Smooth muscle cell of the brain vasculature (primary cell): ENCODE results near the gene PCDHGA10.
"Not testable (repeated sequence)": the region's sequence is repeated elsewhere in the genome, so short reads cannot be mapped to it uniquely, and the experiment has no call there.

ENCODE experiments used
- DNase-seq: peaks from one replicate; pipeline ENCODE4 v3.0.0-alpha.2; 2012; ENCODE audit warnings: low read depth, low spot score

The PCDHGA10 gene

GRCh38 chr5:141392429-141393198, 20.2 kb upstream of the PCDHGA10 start, which contains the start of gene PCDHGA8:
Gene PCDHGA8 (plus strand): TSS chr5:141392633. CDS start chr5:141392814, 181 bp downstream.
- DNase-seq = no peak

- no peak for DNase-seq
Measured at GRCh38 chr5:141393267-141393666, 19.5 kb upstream of the PCDHGA10 start.

DNA sequence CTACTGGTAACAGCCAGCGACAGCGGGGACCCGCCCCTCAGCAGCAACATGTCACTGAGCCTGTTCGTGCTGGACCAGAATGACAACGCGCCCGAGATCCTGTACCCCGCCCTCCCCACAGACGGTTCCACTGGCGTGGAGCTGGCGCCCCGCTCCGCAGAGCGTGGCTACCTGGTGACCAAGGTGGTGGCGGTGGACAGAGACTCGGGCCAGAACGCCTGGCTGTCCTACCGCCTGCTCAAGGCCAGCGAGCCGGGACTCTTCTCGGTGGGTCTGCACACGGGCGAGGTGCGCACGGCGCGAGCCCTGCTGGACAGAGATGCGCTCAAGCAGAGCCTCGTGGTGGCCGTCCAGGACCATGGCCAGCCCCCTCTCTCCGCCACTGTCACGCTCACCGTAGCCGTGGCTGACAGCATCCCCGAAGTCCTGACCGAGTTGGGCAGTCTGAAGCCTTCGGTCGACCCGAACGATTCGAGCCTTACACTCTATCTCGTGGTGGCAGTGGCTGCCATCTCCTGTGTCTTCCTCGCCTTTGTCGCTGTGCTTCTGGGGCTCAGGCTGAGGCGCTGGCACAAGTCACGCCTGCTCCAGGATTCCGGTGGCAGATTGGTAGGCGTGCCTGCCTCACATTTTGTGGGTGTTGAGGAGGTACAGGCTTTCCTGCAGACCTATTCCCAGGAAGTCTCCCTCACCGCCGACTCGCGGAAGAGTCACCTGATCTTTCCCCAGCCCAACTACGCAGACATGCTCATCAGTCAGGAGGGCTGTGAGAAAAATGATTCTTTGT, 18.2 kb upstream of the PCDHGA10 start:
- not testable (repeated sequence) for DNase-seq

GRCh38 chr5:141397756-141398551, 14.8 kb upstream of the PCDHGA10 start, which contains the start of gene PCDHGB5:
Gene PCDHGB5 (plus strand): TSS chr5:141397947. CDS start chr5:141398128, 181 bp downstream.
- DNase-seq = not testable (repeated sequence)

- no peak for DNase-seq
Measured at GRCh38 chr5:141398608-141399007, 14.2 kb upstream of the PCDHGA10 start.

DNA sequence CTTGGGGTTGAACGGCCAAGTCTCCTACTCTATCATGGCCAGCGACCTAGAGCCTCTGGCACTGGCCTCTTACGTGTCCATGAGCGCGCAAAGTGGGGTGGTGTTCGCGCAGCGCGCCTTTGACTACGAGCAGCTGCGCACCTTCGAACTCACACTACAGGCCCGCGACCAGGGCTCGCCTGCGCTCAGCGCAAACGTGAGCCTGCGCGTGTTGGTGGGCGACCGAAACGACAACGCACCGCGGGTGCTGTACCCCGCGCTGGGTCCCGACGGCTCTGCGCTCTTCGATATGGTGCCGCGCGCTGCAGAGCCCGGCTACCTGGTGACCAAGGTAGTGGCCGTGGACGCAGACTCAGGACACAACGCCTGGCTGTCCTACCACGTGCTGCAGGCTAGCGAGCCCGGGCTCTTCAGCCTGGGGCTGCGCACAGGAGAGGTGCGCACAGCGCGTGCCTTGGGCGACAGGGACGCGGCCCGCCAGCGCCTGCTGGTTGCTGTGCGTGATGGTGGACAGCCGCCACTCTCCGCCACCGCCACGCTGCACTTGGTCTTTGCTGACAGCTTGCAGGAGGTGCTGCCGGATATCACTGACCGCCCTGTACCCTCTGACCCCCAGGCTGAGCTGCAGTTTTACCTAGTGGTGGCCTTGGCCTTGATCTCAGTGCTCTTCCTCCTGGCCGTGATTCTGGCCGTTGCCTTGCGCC, 13.1 kb upstream of the PCDHGA10 start:
- no peak for DNase-seq

DNA sequence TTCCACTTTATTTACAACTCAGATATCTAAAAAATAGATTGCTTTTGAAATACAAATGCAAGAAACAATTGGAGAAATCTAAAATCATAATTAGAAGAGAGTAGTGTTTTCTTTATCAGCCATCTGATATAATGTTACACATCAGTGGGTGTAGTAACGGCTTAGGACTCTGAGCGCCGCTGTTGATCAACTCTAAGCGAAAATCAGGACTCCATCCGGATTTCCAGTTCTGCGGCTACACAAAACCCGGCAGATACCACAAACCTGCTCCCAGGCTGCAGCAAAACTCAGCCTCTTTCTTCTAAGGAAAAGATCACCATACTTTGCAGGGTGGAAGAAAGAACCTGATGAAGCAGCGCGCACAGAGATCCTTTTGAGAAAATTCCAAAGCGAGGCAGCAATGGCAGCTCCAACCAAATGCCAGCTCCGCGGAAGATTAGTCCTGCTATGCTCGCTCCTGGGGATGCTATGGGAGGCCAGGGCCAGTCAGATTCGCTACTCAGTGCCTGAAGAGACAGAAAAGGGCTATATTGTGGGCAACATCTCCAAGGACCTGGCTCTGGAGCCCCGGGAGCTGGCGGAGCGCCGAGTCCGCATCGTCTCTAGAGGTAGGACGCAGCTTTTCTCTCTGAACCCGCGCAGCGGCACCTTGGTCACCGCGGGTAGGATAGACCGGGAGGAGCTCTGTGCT, 10.1 kb upstream of the PCDHGA10 start, which contains the start of gene PCDHGA9:
PCDHGA9 (plus strand) TSS at position 226 of the 691 bp plus-strand sequence; CDS start at position 401, 175 bp downstream.
- DNase-seq = no peak

GRCh38 chr5:141403387-141403786, 9.4 kb upstream of the PCDHGA10 start:
- no peak for DNase-seq

- DNase-seq = not testable (repeated sequence)
Measured at GRCh38 chr5:141407790-141408505, 4.8 kb upstream of the PCDHGA10 start, which contains the start of gene PCDHGB6. Gene PCDHGB6 (plus strand): TSS chr5:141408021. CDS start chr5:141408203, 182 bp downstream.

- no peak for DNase-seq
Measured at GRCh38 chr5:141409598-141410306, 3.0 kb upstream of the PCDHGA10 start.

GRCh38 chr5:141411575-141411974, 1.2 kb upstream of the PCDHGA10 start:
- DNase-seq = no peak

GRCh38 chr5:141413540-141414069, 818 bp downstream of the PCDHGA10 start:
- no peak for DNase-seq

DNA sequence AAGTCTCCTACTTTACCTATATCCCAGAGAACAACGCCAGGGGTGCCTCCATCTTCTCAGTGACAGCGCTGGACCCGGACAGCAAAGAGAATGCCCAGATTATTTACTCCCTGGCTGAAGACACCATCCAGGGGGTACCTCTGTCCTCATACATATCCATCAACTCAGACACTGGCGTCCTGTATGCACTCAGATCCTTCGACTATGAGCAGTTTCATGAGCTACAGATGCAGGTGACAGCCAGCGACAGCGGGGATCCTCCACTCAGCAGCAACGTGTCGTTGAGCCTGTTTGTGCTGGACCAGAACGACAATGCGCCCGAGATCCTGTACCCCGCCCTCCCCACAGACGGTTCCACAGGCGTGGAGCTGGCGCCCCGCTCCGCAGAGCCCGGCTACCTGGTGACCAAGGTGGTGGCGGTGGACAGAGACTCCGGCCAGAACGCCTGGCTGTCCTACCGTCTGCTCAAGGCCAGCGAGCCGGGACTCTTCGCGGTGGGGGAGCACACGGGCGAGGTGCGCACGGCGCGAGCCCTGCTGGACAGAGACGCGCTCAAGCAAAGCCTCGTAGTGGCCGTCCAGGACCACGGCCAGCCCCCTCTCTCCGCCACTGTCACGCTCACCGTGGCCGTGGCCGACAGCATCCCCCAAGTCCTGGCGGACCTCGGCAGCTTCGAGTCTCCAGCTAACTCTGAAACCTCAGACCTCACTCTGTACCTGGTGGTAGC, 1.9 kb downstream of the PCDHGA10 start:
- DNase-seq = not testable (repeated sequence)

DNA sequence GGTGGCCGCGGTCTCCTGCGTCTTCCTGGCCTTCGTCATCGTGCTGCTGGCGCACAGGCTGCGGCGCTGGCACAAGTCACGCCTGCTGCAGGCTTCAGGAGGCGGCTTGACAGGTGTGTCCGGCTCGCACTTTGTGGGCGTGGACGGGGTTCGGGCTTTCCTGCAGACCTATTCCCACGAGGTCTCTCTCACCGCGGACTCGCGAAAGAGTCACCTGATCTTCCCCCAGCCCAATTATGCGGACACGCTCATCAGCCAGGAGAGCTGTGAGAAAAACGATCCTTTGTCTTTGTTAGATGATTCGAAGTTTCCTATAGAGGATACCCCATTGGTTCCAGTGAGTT, 2.5 kb downstream of the PCDHGA10 start:
- not testable (repeated sequence) for DNase-seq

DNA sequence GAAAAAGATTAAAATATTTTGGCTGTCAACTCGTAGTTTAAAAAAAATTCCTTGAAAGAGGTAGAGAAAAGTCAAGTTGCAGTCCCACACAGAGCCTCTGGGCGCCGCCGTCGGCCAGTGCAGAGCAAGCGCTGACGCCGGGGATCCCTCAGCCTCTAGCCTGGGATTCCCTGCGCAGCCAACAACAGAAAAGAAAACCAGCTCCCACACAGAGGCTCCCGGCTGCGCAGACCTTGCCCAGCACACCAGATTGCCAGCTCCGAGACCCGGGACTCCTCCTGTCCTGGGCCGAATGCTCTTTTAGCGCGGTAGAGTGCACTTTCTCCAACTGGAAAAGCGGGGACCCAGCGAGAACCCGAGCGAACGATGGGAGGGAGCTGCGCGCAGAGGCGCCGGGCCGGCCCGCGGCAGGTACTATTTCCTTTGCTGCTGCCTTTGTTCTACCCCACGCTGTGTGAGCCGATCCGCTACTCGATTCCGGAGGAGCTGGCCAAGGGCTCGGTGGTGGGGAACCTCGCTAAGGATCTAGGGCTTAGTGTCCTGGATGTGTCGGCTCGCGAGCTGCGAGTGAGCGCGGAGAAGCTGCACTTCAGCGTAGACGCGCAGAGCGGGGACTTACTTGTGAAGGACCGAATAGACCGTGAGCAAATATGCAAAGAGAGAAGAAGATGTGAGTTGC, 4.8 kb downstream of the PCDHGA10 start, which contains the start of gene PCDHGB7:
PCDHGB7 (plus strand) TSS at position 184 of the 679 bp plus-strand sequence; CDS start at position 367, 183 bp downstream.
- not testable (repeated sequence) for DNase-seq

- DNase-seq = no peak
Measured at GRCh38 chr5:141419074-141419880, 6.5 kb downstream of the PCDHGA10 start.
